Measurements from ENCODE around the gene PSMA5. TPM values are rescaled to one million over a fixed set of nuclear protein-coding genes. Genes with fewer than 3 reads are reported as not detected.

Gene PSMA5
- total RNA-seq, 1 experiment from 2014 or later, result 150 TPM

GRCh38 chr1:109372281-109372680 lies 54.0 kb downstream of the PSMA5 start (continued):
- TF ChIP-seq ZNF138 (CRISPR knock-in tag; conservative IDR thresholded peaks at IDR 0.05) (no peak), SP1 (CRISPR knock-in tag; conservative IDR thresholded peaks at IDR 0.05) (no peak), MAX (CRISPR knock-in tag; IDR thresholded peaks at IDR 0.05) (no peak), ZNF281 (CRISPR knock-in tag; IDR thresholded peaks at IDR 0.05) (no peak)

GRCh38 chr1:109371341-109371739 lies 54.9 kb downstream of the PSMA5 start:
- Mint-ChIP-seq H3K36me3 (peaks cover 15% of the 10 kb centered on the region), H3K4me1 (peaks cover 32% of the 10 kb centered on the region), H3K9me3 (peaks cover 10% of the 10 kb centered on the region), H3K27me3 (ENCODE audit: low read depth) (no peaks in the 10 kb centered on the region), H3K27ac (peak overlapping the region; percentile 43), H3K4me3 (no peak overlapping the region)
- DNase-seq (ENCODE audit: low spot score) (no peak), ATAC-seq (no peak)
- TF ChIP-seq FOXP1 (CRISPR knock-in tag; IDR thresholded peaks at IDR 0.05; ENCODE audit: borderline replicate concordance) (no peak), ZNF416 (CRISPR knock-in tag; IDR thresholded peaks at IDR 0.05) (no peak), GTF2I (CRISPR knock-in tag; conservative IDR thresholded peaks at IDR 0.05) (no peak), ZSCAN18 (CRISPR knock-in tag; IDR thresholded peaks at IDR 0.05) (no peak), TCF7 (CRISPR knock-in tag; IDR thresholded peaks at IDR 0.05; ENCODE audit: low read depth) (no peak), ZMAT4 (CRISPR knock-in tag; IDR thresholded peaks at IDR 0.05) (no peak), ARID4B (CRISPR knock-in tag; IDR thresholded peaks at IDR 0.05; ENCODE audit: borderline replicate concordance) (no peak), NR1H2 (CRISPR knock-in tag; IDR thresholded peaks at IDR 0.05) (no peak), HMGA2 (CRISPR knock-in tag; IDR thresholded peaks at IDR 0.05) (no peak), ZNF219 (CRISPR knock-in tag; IDR thresholded peaks at IDR 0.05; ENCODE audit: borderline replicate concordance) (no peak), SOX15 (CRISPR knock-in tag; IDR thresholded peaks at IDR 0.05) (no peak), ZNF232 (CRISPR knock-in tag; IDR thresholded peaks at IDR 0.05) (no peak), CDX4 (CRISPR knock-in tag; IDR thresholded peaks at IDR 0.05; ENCODE audit: borderline replicate concordance) (no peak), ATF1 (CRISPR knock-in tag; IDR thresholded peaks at IDR 0.05) (no peak)
- ChIA-PET POLR2A (interaction anchor here (1.0 kb wide), 1 partner anchor 14 kb away, joined by 3 read pairs; no protein-coding TSS in a partner anchor), CTCF (interaction anchor here (0.7 to 3.4 kb wide), 3 partner anchors 20 to 94 kb away, joined by 3 to 11 read pairs (median 3); partner anchors contain the start of gene SORT1)

All from WTC11 (cell line).